AG20443 (cell line): ENCODE results near the gene SHMT2.

Source experiments
- DNase-seq: peaks from one replicate; pipeline ENCODE4 v3.0.0; 2012; ENCODE audit warnings: low spot score, mixed read lengths

Gene SHMT2

GRCh38 chr12:57229634-57230380 is at the start of gene SHMT2:
TSS of gene SHMT2 (plus strand) at chr12:57229711. CDS start at chr12:57229779, 68 bp downstream.
- DNase-seq = peak; percentile 99

- no peak for DNase-seq
Measured at GRCh38 chr12:57180321-57180989, 49.1 kb upstream of the SHMT2 start.

DNA sequence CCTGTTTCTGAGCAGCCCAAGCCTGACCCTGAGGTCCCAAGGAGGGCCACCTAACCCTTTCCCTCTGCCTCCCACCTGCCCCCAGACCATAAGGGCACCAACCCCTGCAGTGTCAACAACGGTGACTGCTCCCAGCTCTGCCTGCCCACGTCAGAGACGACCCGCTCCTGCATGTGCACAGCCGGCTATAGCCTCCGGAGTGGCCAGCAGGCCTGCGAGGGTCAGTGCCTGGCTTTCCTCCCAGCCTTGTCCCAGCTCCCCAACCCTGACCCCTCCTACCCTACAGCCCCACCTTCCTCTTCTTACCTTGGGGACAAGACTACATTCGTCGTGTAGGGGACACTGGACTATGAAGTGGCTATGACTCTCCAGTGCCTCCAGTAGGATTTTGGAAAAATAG is 48.4 kb upstream of the SHMT2 start:
- no peak for DNase-seq

- DNase-seq = peak; percentile 41
Measured at GRCh38 chr12:57181561-57182155, 47.9 kb upstream of the SHMT2 start.

- DNase-seq = peak; percentile 91
Measured at GRCh38 chr12:57182918-57183575, 46.5 kb upstream of the SHMT2 start.

DNA sequence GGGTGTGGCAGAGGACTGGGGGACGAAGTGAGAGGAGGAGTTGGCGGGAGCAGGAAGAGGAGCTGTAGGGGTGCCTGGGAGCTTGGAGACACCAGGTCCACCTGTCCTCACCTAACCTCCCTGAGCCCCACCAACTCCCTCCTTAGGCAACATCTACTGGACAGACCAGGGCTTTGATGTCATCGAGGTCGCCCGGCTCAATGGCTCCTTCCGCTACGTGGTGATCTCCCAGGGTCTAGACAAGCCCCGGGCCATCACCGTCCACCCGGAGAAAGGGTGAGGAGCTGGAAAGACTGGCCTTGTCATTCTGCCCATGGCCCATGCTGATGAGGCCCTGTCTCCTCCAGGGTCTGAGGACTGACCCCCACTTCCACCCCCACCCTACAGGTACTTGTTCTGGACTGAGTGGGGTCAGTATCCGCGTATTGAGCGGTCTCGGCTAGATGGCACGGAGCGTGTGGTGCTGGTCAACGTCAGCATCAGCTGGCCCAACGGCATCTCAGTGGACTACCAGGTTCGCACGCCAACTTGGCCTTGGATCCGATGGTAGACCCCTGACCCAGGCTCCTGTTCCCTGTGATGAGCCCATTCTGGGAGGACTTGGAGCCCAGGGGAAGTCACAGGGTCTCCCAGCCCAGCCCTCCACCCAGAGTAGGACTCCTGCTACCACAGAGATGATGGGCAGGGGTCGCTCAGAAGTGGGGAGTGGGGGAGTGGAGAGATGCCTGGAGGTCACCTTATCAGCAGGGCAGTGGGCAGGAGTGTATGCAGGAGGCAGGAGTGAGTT is 45.4 kb upstream of the SHMT2 start:
- DNase-seq = no peak

DNA sequence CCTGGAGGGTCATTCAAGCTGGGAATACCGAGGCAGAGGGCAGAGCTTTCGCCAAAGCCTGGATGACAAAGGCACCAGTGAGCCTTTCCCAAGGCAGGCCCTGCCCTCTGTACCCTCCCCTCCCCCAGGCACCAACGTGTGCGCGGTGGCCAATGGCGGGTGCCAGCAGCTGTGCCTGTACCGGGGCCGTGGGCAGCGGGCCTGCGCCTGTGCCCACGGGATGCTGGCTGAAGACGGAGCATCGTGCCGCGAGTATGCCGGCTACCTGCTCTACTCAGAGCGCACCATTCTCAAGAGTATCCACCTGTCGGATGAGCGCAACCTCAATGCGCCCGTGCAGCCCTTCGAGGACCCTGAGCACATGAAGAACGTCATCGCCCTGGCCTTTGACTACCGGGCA is 44.1 kb upstream of the SHMT2 start:
- DNase-seq = no peak

DNA sequence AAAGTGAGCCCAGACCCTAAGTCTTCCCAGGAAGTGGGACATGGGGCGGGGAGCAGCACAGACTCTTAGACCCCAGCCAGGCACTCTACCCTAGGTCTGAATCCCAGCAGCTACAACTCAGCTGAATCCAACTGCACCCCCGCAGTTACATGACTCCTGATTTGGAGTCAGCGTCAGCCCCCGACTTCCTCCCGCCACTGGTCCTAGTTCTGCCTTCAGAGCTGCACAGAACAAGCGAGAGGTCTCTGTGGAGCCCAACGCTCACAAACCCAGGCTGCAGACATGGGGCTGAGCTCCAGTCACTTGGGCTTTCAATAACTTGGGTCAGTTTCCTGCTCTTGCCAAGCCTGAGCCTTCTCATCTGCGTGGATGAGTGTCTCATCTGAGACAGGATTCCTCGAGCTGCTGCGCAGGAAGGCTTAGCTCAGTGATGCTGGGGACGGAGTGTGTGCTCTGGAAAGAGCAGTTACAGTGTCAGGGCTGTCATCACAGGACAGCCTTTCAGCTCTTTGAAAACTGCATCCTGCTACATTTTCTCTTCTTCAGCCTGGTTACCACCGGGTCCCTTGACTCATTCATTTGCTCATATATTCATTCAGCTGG is 43.5 kb upstream of the SHMT2 start:
- no peak for DNase-seq

GRCh38 chr12:57187222-57188089 is 42.1 kb upstream of the SHMT2 start:
- no peak for DNase-seq

GRCh38 chr12:57188090-57188425 is 41.5 kb upstream of the SHMT2 start:
- no peak for DNase-seq

DNA sequence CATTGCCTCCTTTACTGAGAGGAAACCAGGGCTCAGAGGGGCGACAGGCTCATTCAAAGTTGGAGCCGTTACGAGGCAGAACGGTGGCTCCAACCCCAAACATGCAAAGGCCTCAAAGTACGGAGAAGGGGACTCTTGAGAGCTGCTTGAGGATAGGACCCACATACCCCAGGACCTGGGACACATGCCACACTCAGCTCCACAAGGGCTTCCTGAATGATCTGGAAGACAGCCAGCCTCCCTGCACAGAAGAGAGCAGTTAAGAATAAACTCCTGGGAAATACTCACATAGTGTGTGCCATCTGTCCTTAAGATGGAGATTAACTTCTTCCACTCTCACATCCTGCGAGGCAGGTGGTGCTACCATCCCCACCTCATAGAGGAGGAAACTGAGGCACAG is 39.5 kb upstream of the SHMT2 start:
- DNase-seq = no peak

GRCh38 chr12:57190821-57191220 is 38.7 kb upstream of the SHMT2 start:
- DNase-seq = no peak

- no peak for DNase-seq
Measured at GRCh38 chr12:57191410-57191809, 38.1 kb upstream of the SHMT2 start.

DNA sequence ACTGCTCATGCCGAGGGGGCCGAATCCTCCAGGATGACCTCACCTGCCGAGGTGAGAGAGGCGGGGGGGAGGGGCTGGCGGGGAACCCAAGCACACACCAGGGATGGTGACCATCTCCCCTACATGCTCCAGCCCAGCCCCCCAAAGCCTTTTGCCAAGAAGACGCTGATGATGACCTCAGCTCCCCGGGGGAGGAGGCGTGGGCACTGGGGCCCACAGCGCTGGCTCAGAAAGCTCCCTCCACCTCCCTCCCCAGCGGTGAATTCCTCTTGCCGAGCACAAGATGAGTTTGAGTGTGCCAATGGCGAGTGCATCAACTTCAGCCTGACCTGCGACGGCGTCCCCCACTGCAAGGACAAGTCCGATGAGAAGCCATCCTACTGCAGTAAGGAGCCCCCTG is 36.6 kb upstream of the SHMT2 start:
- DNase-seq = no peak

DNA sequence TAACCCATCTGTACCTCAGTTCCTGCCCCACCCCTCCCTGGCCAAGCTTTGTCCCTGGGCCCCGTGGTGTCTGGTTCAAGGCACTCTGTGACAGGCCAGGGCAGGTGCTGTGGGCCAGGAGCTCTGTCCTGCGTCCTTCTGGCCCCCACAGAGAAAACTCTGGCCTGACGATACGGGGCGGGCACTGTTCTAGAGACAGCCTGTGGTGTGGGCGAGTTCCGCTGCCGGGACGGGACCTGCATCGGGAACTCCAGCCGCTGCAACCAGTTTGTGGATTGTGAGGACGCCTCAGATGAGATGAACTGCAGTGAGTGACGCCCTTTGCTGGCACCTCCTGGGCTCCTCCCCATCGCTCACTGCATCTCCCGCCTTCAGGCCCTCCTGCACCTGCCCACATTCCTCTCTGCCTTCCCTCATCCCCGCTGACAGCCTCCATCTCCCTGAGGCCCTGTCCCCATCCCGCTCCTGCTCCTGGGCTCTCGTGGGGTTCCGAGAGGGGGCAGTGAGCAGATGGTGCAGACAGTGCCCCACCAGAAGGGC is 35.7 kb upstream of the SHMT2 start:
- DNase-seq = no peak

DNA sequence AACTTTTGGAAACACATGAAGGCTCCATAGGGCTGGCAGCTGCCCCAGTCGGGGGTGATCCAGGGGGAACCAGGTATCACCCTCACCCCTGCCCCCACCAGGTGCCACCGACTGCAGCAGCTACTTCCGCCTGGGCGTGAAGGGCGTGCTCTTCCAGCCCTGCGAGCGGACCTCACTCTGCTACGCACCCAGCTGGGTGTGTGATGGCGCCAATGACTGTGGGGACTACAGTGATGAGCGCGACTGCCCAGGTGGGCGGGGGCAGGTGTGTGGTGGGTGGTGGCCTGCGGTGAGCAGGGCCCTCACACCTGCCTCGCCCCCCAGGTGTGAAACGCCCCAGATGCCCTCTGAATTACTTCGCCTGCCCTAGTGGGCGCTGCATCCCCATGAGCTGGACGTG is 35.3 kb upstream of the SHMT2 start:
- no peak for DNase-seq

DNA sequence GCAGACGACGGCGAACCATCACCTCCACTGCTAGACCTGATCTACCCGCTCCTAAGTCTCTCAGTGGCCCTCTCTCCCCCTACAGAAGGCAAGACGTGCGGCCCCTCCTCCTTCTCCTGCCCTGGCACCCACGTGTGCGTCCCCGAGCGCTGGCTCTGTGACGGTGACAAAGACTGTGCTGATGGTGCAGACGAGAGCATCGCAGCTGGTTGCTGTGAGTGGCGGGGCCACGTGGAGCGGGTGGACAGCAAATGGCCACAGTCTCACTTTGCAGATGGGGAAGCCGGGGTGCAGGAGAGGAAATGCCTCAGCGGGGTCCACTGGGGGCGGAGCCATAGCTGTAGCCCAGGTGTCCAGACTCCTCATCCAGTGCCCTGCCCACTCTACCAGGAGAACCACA is 34.3 kb upstream of the SHMT2 start:
- no peak for DNase-seq

- DNase-seq = no peak
Measured at GRCh38 chr12:57195611-57196371, 33.7 kb upstream of the SHMT2 start.

GRCh38 chr12:57196439-57196838 is 33.1 kb upstream of the SHMT2 start:
- DNase-seq = no peak

- DNase-seq = no peak
Measured at GRCh38 chr12:57196956-57197355, 32.6 kb upstream of the SHMT2 start.
